Measurements from ENCODE around the gene PPARA. TPM values are rescaled to one million over a fixed set of nuclear protein-coding genes. Genes with fewer than 3 reads are reported as not detected.

The PPARA gene
- total RNA-seq, 2 donors from 2014 or later = 15.4 to 18.6 TPM

GRCh38 chr22:46104881-46105493 is 45.3 kb upstream of the PPARA start:
- no peak for TF ChIP-seq CTCF (conservative IDR thresholded peaks at IDR 0.05)
- Mint-ChIP-seq H3K4me3 (no peak overlapping the region), H3K4me1 (peaks cover 4% of the 10 kb centered on the region), H3K9me3 (no peaks in the 10 kb centered on the region), H3K36me3 (ENCODE audit: low read depth) (no peaks in the 10 kb centered on the region), H3K27ac (no peak overlapping the region), H3K27me3 (ENCODE audit: insufficient read depth) (no peaks in the 10 kb centered on the region)
- WGBS, 2 experiments (ENCODE audit: insufficient coverage in 1 of 2, insufficient read length in 1 of 2) = 88 to 94% methylated on average over 13 to 17 of the region's 17 CpGs
- Histone ChIP-seq H3K27ac (ENCODE audit: low read depth, low read length) (no peak overlapping the region), H3K4me3 (ENCODE audit: low read length) (no peak overlapping the region), H3K27me3 (ENCODE audit: control insufficient read depth, insufficient read depth, low read length, poor library complexity, severe bottlenecking) (no peaks in the 10 kb centered on the region), H3K9me3 (ENCODE audit: control insufficient read depth, low read length) (no peaks in the 10 kb centered on the region), H3K4me1 (ENCODE audit: control insufficient read depth, insufficient read depth, low read length) (no peaks in the 10 kb centered on the region), H3K36me3 (ENCODE audit: control insufficient read depth, insufficient read depth, low read length) (no peaks in the 10 kb centered on the region), H3K9ac (ENCODE audit: extremely low read depth, low read length, poor library complexity, severe bottlenecking) (no peak overlapping the region)
- DNase-seq = no peak

GRCh38 chr22:46105494-46106278 is 44.6 kb upstream of the PPARA start:
- Histone ChIP-seq H3K4me3 (ENCODE audit: low read length) (no peak overlapping the region), H3K27me3 (ENCODE audit: control insufficient read depth, insufficient read depth, low read length, poor library complexity, severe bottlenecking) (no peaks in the 10 kb centered on the region), H3K4me1 (ENCODE audit: control insufficient read depth, insufficient read depth, low read length) (no peaks in the 10 kb centered on the region), H3K9me3 (ENCODE audit: control insufficient read depth, low read length) (no peaks in the 10 kb centered on the region), H3K27ac (ENCODE audit: low read depth, low read length) (peak overlapping the region; percentile 24), H3K9ac (ENCODE audit: extremely low read depth, low read length, poor library complexity, severe bottlenecking) (no peak overlapping the region), H3K36me3 (ENCODE audit: control insufficient read depth, insufficient read depth, low read length) (no peaks in the 10 kb centered on the region)
- TF ChIP-seq CTCF (conservative IDR thresholded peaks at IDR 0.05) = no peak
- Mint-ChIP-seq H3K4me1 (peaks cover 4% of the 10 kb centered on the region), H3K27me3 (ENCODE audit: insufficient read depth) (no peaks in the 10 kb centered on the region), H3K36me3 (ENCODE audit: low read depth) (no peaks in the 10 kb centered on the region), H3K9me3 (no peaks in the 10 kb centered on the region), H3K27ac (no peak overlapping the region), H3K4me3 (no peak overlapping the region)
- DNase-seq = no peak
- WGBS, 2 experiments (ENCODE audit: insufficient coverage in 1 of 2, insufficient read length in 1 of 2) = 90 to 93% methylated on average over 11 to 25 of the region's 25 CpGs

- Histone ChIP-seq H3K9me3 (ENCODE audit: control insufficient read depth, low read length) (no peaks in the 10 kb centered on the region), H3K27ac (ENCODE audit: low read depth, low read length) (peak overlapping the region; percentile 24), H3K4me3 (ENCODE audit: low read length) (no peak overlapping the region), H3K27me3 (ENCODE audit: control insufficient read depth, insufficient read depth, low read length, poor library complexity, severe bottlenecking) (no peaks in the 10 kb centered on the region), H3K9ac (ENCODE audit: extremely low read depth, low read length, poor library complexity, severe bottlenecking) (no peak overlapping the region), H3K36me3 (ENCODE audit: control insufficient read depth, insufficient read depth, low read length) (no peaks in the 10 kb centered on the region), H3K4me1 (ENCODE audit: control insufficient read depth, insufficient read depth, low read length) (no peaks in the 10 kb centered on the region)
- no peak for DNase-seq
- TF ChIP-seq CTCF (conservative IDR thresholded peaks at IDR 0.05) = no peak
- Mint-ChIP-seq H3K27ac (no peak overlapping the region), H3K9me3 (no peaks in the 10 kb centered on the region), H3K4me3 (no peak overlapping the region), H3K4me1 (peaks cover 4% of the 10 kb centered on the region), H3K36me3 (ENCODE audit: low read depth) (no peaks in the 10 kb centered on the region), H3K27me3 (ENCODE audit: insufficient read depth) (no peaks in the 10 kb centered on the region)
- WGBS, 2 experiments (ENCODE audit: insufficient coverage in 1 of 2, insufficient read length in 1 of 2) = 91 to 94% methylated on average over 6 to 19 of the region's 19 CpGs
Measured at GRCh38 chr22:46106279-46107022, 43.9 kb upstream of the PPARA start.
